Left renal pelvis (tissue), 4 donors: ENCODE data around the gene TP53INP2. TPM values are rescaled to one million over a fixed set of nuclear protein-coding genes. Genes with fewer than 3 reads are reported as not detected.

ENCODE experiments used
- polyA plus RNA-seq, 4 donors: library from polyadenylated mRNA; unstranded; fragments of 120-200 nt; gene quantifications; one replicate each; pipeline ENCODE4 v1.2.1, GENCODE V29; 2013; ENCODE audit not compliant: insufficient read length in 4 of 4

TP53INP2 gene
- polyA plus RNA-seq, 4 donors = 9.1 to 16.2 (median 11.7) TPM

Other genes starting within 250 kb of the TP53INP2 start
- gene DYNLRB1, start 187.9 kb upstream of the TP53INP2 start, polyA plus RNA-seq = 100 to 1,000 TPM; 135 to 220 (median 197) TPM
- 10 to 100 TPM; 23.3 to 31.4 (median 23.9) TPM for gene MAP1LC3A, start 145.6 kb upstream of the TP53INP2 start, polyA plus RNA-seq
- gene PIGU, start 27.3 kb upstream of the TP53INP2 start, polyA plus RNA-seq = 10 to 100 TPM; 34.4 to 45.3 (median 42.0) TPM
- gene NCOA6, start 121.3 kb downstream of the TP53INP2 start, polyA plus RNA-seq = 10 to 100 TPM; 41.5 to 54.6 (median 50.6) TPM
- gene GGT7, start 168.5 kb downstream of the TP53INP2 start, polyA plus RNA-seq = 10 to 100 TPM; 18.2 to 36.5 (median 21.8) TPM
- 10 to 100 TPM; 27.8 to 49.3 (median 36.2) TPM for gene ACSS2, start 172.3 kb downstream of the TP53INP2 start, polyA plus RNA-seq